ENCODE results near the gene MYBPC1. TPM values are rescaled to one million over a fixed set of nuclear protein-coding genes. Genes with fewer than 3 reads are reported as not detected.

Gene MYBPC1
- polyA plus RNA-seq, 1 of the 3 experiments (the other 2 are of a cell fraction) = not detected

DNA sequence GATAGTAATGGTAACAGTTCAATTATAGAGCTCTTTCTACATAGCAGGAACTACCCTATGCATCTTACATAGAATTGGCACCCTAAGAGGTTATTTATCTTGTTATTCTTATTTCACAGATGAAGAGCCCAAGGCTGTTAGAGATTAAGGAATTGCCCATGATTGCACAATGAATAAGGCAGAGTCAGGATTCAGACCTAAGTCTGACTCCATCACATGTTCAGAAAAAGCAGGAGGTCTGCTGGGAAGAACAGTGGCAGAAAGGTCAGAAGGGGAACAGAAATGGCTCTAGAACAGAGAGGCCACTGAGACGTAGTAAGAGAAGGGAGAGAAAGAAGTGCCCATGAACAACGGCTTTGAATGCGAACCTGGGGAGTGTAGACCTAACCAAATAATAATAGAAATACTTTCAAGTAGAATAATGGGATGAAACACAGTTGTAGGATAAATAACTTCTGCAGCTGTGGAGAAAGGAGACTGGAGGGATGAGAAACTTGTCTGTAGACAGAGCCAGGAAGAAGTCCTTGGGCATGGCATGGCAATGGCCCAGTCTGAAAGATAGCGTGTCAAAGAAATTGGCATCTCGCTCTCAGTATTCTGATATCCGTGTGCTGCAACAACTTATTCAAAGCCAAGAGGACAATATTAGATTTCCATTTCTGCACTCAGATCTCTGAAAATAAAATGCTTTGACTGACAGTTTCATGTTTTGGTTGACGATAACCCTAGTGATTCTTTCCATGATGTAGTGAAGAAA is 17.6 kb downstream of the MYBPC1 start:
- H3K4me1 ChIP-seq (ENCODE audit: control insufficient read depth in 1 of 2, insufficient read depth in 2 of 2, low read depth in 1 of 2, low read length in 1 of 2) = no peaks in the 10 kb centered on the region
- 30% methylated on average over 7 of the region's 7 CpGs for WGBS (ENCODE audit: low lambda C conversion rate)
- no peak for DNase-seq
- H3K9me3 ChIP-seq = no peaks in the 10 kb centered on the region
- H3K36me3 ChIP-seq (replicated peaks in 1 of 2; ENCODE audit: control insufficient read depth in 1 of 2, insufficient read depth in 2 of 2, low read length in 1 of 2) = no peaks in the 10 kb centered on the region
- H3K27me3 ChIP-seq (ENCODE audit: insufficient read depth) = peaks cover 26% of the 10 kb centered on the region; the same call in 1 of the 2 replicates
- no peak for TF ChIP-seq USF1 (IDR thresholded peaks at IDR 0.05; ENCODE audit: borderline replicate concordance, low read depth)
- TF ChIP-seq CHD2 (IDR thresholded peaks at IDR 0.05; ENCODE audit: low read length, partially characterized antibody) = no peak
- TF ChIP-seq YY1 (IDR thresholded peaks at IDR 0.05; ENCODE audit: low read depth) = no peak
- TF ChIP-seq SIN3A (IDR thresholded peaks at IDR 0.05; ENCODE audit: borderline replicate concordance, low read depth, low read length) = no peak
- no peak for TF ChIP-seq GABPA (IDR thresholded peaks at IDR 0.05; ENCODE audit: low read depth)
- no peak for TF ChIP-seq TEAD4 (IDR thresholded peaks at IDR 0.05; ENCODE audit: borderline replicate concordance, insufficient read depth)
- TF ChIP-seq GATA2 (CRISPR knock-in tag; IDR thresholded peaks at IDR 0.05) = no peak
- TF ChIP-seq NRF1 (IDR thresholded peaks at IDR 0.05; ENCODE audit: low read depth, low read length) = no peak
- no peak for TF ChIP-seq SMC3 (IDR thresholded peaks at IDR 0.05; ENCODE audit: low read depth, low read length)
- TF ChIP-seq RCOR1 (IDR thresholded peaks at IDR 0.05; ENCODE audit: low read length) = no peak
- no peak for TF ChIP-seq MEF2A (IDR thresholded peaks at IDR 0.05; ENCODE audit: borderline replicate concordance, low read depth)
- TF ChIP-seq, protein P1, sequence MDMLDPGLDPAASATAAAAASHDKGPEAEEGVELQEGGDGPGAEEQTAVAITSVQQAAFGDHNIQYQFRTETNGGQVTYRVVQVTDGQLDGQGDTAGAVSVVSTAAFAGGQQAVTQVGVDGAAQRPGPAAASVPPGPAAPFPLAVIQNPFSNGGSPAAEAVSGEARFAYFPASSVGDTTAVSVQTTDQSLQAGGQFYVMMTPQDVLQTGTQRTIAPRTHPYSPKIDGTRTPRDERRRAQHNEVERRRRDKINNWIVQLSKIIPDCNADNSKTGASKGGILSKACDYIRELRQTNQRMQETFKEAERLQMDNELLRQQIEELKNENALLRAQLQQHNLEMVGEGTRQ (IDR thresholded peaks at IDR 0.05; ENCODE audit: borderline replicate concordance, low read depth, low read length) = no peak
- TF ChIP-seq JUND (IDR thresholded peaks at IDR 0.05) = no peak
- TF ChIP-seq TCF12 (IDR thresholded peaks at IDR 0.05) = no peak
- TF ChIP-seq, protein P2, sequence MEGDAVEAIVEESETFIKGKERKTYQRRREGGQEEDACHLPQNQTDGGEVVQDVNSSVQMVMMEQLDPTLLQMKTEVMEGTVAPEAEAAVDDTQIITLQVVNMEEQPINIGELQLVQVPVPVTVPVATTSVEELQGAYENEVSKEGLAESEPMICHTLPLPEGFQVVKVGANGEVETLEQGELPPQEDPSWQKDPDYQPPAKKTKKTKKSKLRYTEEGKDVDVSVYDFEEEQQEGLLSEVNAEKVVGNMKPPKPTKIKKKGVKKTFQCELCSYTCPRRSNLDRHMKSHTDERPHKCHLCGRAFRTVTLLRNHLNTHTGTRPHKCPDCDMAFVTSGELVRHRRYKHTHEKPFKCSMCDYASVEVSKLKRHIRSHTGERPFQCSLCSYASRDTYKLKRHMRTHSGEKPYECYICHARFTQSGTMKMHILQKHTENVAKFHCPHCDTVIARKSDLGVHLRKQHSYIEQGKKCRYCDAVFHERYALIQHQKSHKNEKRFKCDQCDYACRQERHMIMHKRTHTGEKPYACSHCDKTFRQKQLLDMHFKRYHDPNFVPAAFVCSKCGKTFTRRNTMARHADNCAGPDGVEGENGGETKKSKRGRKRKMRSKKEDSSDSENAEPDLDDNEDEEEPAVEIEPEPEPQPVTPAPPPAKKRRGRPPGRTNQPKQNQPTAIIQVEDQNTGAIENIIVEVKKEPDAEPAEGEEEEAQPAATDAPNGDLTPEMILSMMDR (IDR thresholded peaks at IDR 0.05) = no peak
- no peak for TF ChIP-seq FOXM1 (IDR thresholded peaks at IDR 0.05; ENCODE audit: low read depth)
- H3K4me2 ChIP-seq = no peak overlapping the region
- no peaks in the 10 kb centered on the region for H4K20me1 ChIP-seq (ENCODE audit: insufficient read depth)
- CTCF ChIA-PET = no interaction called here
- H3K9ac ChIP-seq = no peak overlapping the region
- H3K27ac ChIP-seq (ENCODE audit: low read depth in 2 of 2, low read length in 1 of 2) = no peak overlapping the region
- POLR2A ChIA-PET = no interaction called here
- H3F3A ChIP-seq (replicated peaks; ENCODE audit: insufficient read depth) = no peaks in the 10 kb centered on the region
- no peaks in the 10 kb centered on the region for H3K9me2 ChIP-seq
- H3K79me2 ChIP-seq (ENCODE audit: insufficient read depth) = no peaks in the 10 kb centered on the region
- no peak overlapping the region for H3K4me3 ChIP-seq (ENCODE audit: low read depth in 2 of 2, low read length in 1 of 2)
- H2AFZ ChIP-seq (ENCODE audit: low read depth) = no peak overlapping the region

Measured in SK-N-SH (cell line).